Activated CD4-positive, alpha-beta T cell treated with anti-CD3 and anti-CD28 coated beads, Interleukin-2, amount 50 U/mL, for 1 hour (primary cell): Measurements from ENCODE around the gene GRIN1.

Source experiments
- DNase-seq: peaks from one replicate; pipeline ENCODE4 v3.0.0-alpha.2; 2020

GRIN1 gene

DNA sequence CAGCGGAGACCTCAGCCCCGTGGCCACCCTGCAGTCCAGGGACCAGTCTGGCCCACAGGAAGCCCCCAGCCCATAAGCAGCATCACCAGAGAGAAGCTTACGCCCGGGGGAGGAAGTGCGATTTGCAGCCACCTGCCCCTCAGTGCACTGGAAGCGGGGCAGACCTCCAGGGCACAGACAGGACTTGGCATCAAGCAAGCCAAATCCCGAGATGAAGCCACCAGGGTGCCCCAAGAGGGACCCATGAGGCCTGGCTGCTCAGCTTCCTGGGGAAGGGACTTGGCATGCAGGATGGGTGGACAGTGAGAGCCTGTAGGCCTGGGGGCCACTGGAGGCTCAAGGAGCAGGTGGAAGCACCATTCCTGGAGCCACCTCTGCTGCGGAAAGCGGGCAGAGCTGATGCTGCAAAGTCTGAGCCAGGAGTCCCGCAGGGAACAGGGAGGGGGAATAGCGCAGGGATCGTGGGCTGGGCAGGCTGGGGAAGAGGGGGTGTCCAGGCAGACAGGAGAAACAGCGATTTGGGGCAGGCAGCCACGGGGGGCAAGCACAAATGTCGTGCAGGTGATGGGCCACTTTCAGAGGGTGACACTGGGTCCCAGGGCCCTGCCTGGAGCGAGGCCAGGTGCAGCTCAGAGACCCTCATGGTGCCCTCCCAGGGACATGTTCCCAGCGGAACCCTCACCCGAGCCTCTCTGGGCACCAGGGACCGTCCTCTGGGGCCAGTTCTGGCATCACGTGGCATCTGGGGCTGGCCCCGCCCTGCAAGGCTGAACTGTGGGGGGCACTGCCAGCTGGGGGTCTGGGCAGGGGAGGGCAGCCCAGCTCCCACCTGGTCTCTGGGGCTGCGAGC lies 27.7 kb downstream of the GRIN1 start:
- no peak for DNase-seq

DNA sequence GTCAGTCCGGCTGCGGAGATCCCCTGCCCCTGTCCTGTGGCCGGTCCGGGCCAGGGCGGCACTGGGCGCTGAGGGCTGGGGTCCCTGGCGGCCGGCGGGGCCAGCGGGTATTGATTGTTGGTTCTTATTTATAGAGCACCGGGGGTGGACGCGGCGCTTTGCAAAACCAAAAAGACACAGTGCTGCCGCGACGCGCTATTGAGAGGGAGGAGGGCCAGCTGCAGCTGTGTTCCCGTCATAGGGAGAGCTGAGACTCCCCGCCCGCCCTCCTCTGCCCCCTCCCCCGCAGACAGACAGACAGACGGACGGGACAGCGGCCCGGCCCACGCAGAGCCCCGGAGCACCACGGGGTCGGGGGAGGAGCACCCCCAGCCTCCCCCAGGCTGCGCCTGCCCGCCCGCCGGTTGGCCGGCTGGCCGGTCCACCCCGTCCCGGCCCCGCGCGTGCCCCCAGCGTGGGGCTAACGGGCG lies 28.4 kb downstream of the GRIN1 start:
- DNase-seq = no peak

DNA sequence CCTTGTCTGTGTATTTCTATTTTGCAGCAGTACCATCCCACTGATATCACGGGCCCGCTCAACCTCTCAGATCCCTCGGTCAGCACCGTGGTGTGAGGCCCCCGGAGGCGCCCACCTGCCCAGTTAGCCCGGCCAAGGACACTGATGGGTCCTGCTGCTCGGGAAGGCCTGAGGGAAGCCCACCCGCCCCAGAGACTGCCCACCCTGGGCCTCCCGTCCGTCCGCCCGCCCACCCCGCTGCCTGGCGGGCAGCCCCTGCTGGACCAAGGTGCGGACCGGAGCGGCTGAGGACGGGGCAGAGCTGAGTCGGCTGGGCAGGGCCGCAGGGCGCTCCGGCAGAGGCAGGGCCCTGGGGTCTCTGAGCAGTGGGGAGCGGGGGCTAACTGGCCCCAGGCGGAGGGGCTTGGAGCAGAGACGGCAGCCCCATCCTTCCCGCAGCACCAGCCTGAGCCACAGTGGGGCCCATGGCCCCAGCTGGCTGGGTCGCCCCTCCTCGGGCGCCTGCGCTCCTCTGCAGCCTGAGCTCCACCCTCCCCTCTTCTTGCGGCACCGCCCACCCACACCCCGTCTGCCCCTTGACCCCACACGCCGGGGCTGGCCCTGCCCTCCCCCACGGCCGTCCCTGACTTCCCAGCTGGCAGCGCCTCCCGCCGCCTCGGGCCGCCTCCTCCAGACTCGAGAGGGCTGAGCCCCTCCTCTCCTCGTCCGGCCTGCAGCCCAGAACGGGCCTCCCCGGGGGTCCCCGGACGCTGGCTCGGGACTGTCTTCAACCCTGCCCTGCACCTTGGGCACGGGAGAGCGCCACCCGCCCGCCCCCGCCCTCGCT lies 29.0 kb downstream of the GRIN1 start:
- DNase-seq = no peak

DNA sequence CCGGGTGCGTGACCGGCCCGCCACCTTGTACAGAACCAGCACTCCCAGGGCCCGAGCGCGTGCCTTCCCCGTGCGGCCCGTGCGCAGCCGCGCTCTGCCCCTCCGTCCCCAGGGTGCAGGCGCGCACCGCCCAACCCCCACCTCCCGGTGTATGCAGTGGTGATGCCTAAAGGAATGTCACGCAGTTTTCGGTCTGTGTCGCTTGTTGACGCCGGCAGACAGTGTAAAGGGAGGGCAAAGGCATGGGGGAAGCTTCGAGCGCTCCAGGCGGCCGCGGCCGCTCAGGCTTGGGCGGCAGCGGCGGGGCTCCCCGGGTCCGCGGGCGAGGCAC lies 29.6 kb downstream of the GRIN1 start:
- no peak for DNase-seq

DNA sequence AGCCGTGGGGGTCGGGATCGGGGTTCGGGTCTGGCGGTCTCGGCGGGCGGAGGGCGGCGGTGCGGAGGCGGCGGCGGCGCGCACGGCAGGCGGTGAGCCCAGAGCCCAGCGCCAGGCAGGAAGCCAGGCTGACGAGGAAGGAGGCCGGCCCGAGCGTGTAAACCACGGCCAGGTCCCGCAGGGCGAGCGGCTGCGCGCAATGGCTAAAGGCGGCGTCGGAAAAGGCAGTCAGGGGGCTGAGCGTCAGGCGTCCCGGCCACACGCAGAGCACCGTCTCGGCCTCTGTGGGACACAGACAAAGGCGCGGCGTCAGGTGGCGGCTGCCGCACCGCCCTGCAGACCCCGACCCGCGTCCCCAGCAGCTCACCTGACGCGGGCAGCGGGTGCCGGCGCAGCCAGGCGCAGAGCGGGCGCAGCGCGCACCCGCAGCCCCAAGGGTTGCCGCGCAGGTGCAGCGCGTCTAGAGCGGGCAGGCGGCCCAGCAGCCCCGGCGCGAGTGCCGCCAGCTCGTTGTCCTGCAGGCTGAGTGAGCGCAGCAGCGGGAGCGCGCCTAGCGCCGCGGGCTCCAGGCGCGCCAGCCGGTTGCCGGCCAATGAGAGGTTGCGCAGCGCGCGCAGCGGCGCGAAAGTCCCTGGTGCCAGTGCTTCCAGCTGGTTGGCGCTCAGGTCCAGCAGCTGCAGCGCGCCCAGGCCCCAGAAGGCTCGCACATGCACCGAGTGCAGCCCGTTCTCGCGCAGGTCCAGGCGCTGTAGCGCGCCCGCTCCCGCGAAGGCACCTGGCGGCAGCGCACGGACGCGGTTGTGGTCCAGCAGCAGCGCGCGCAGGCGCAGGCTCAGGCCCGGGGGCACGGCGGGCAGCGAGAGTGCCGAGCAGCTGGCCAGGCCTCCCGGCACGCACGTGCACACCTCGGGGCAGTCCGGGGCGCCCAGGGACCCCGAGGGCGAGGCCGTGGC lies 30.2 kb downstream of the GRIN1 start:
- DNase-seq = no peak

DNA sequence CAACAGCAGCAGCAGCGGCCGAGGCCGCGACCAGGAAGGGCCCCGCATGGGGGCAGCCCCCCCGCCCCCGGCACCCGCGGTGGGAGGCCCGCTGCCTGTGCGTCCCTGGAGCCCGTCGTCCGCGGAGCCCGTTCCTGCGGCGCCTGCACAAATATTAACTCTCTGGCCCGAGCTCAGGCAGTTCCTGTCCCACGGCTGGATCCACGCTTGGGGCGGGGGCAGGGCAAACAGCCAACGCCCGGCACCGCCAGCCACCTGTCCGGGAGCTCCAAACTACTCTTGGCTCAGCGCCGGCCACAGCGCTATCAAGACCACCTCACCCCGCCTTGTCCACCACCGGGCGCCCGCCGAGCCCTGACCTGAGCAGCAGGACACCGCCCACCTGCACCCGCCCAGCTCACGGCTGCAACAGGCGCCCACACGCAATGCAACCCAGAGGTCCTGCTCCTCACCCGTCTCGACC lies 31.0 kb downstream of the GRIN1 start, which contains the start of gene LRRC26:
TSS of gene LRRC26 (minus strand) at position 156 of the 463 bp plus-strand sequence. CDS start at position 48, 108 bp downstream.
- DNase-seq = no peak

DNA sequence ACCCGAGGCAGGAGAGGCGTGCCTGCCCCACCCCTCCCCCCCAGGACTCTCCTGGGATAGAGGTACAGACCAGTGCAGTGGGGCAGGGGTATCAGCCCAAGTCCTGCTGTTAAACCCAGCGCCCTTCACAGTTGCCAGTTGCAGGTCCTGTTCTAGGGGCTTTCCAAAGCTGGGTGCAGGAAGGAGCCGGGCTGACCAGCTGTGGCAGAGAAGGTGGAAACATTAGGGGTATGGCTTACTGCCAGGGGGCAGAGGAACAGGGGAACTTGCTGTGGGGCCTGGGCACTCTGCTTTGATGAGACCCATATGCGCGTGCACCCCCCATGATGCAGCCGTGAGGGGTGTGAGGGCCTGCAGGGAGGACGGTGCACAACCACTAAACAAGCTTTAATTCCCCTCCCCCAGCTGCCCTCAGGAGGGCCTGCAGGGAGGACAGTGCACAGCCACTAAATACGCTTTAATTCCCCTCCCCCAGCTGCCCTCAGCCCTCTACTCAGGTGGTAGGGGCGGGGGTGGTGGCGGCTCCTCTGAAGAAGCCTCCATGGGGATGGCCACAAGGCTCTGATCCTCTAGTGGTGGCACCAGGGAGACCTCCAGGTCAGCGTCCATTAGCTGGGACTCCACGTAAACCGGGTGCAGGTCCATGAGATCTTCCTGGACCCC lies 31.7 kb downstream of the GRIN1 start:
- DNase-seq = no peak

DNA sequence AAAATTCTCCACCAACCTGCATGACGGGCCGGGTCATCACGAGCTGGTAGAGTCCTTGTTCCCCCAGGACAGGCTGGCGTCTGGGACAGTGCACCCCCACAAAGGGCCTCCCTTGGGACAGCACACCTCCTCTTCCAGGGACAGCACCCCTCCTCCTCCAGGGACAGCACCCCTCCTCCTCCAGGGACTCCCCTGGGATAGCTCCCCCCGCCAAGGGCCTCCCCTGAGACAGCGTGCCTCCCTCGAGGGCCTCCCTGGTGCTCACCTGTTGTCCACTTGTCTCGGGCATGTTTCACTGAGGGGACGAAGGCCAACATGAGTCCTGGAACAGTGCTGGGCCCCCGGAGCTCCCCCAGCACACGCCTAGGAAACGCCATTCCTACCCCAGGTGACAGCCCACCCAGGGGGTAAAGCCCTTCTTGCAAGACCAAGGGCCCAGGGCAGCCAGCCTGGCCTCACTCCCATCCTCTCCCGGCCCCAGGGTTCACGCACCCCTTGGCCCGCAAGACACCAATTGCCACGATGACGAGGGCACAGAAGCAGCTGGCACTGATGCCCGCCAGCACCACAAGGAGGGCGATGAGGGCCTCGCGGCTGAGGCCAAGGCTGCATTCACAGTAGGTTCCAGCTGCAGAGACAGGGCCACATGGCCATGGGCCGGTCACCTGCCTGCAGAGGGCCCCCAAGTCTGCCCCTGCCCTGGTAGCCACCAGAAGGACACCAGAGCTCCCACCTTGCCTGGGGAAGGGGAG lies 32.4 kb downstream of the GRIN1 start:
- no peak for DNase-seq

DNA sequence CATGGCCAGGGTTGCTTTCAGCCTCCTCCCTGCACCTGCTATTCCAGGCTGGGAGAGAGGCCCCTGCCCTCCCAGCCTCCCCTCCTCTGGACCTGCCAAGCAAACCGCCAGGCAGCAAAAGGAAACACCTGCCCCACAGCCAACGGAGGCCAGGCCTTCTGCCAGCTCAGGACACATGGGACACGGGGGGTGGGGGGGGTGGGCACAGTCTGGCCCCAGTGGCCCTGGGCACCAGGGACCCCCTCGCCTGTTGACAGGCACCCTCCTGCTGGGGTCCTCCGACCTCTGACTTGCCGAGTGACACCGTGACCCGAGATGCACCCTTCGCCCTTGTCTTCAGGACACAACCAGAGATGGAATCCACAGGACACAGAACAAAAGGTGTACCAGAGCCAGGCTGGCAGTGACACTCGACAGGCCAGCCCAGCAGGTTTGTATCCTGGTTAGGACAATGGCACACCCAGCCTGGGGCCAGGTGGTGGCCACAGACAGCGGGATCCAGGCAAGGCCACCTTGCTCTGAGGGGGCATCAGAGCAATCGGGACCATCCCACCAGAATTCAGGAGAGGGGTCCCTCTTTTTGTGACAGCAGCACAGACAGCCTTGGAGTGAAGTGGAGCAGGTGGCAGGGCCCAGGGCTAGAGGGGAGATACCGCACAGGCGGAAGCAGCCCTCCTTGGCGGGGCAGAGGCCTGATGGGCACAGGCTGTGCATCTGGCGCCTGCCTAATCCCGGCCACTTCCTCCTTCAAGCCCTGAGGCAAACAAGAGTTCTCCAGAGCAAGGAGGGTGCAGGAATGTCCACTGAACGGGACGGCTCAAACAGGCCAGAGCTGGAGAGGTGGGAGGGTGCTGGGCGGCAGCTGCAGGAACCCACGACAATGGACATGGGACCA lies 34.2 kb downstream of the GRIN1 start:
- DNase-seq = no peak

DNA sequence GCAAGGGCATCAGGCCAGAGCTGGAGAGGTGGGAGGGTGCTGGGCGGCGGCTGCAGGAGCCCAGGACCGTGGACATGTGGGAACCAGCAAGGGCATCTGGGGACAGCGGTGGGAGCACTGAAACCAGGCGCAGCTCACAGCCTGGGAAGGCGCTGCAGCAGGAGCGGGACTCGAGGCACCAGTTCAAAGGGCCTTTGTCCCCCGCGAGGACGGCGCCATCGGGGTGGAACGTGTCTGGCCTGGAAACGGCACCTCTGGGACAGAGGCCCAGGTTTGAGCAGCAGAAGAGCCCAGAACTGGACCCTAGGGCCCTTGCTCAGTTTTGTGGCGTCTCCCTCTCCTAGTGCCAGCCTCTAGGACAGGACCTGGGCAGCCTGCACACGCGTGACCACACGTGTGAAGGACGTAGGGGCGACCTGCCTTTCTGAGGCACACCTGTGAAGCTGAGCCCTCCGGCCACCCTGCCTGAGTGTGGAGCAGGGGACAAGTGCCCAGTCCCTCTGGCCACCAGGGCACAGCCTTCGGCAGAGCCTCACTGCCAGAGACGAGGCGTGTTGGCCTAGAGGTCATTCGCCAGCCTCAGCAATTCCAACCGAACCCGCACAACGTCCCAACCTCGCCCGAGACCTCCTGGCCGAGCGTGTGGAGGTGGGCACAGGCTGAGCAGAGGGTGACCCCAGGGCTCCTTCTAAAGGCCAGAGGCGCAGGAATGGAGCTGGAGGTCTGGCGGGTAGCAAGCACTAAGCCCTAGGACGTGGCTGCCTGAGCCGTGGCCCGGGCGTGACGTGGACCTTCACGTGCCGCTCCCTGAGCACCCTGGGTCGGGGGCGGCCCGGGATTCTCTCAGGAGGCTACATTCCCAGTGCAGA lies 35.1 kb downstream of the GRIN1 start:
- no peak for DNase-seq

DNA sequence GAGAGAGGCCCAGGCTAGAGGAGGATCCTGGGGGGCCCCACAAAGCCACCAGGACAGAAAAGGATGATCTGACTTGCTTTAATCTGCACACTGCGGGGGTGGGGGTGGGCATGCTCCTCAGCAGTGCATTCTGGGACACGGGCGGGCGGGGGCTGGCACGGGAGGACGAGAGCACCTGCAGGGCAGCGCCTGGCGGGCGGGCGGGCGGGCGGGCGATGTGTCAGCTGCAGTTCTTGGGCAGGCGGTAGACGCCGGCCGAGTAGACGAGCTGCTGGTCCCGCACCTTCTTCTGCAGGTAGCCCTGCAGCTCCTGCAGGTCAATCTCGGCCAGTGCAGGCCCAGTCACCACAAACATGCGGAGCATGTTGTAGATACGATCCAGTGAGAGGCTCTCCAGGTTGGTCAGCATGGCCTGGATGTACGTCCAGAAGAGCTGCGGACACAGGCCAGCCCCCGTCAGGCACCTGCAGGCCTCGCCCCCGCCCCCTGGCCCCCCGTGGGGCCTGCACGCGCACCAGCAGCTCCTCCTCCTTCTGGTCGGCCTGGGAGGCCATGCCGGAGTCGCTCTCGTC lies 35.9 kb downstream of the GRIN1 start:
- no peak for DNase-seq

DNA sequence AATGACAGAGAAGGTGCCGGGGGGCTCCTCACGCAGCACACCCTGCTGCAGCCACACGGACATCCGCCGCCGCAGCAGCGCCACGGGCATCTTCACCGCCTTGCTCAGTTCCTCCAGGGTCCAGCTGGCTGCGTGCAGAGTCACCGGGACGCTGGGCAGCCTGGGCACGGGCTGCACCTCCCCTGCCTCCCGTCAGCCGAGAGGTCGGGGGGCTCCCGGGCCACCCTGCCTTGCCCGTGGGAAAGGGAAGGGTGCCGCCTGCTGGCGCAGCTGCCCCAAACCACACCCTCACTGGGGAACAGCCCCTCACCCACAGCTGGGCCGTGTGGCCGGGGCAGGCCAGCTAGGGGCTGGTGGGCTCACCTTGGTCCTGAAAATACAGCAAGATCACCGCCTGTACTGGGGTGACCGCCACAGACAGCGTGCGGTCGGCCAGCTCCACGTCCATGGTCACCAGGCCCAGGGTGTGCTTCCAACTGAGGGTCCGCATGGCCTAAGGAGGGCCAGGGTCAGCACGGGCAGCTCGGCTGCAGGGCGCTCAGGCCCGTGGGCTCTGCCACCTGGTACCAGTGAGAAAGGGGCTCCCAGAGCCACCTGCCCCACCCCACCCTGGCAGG lies 36.5 kb downstream of the GRIN1 start:
- DNase-seq = no peak

DNA sequence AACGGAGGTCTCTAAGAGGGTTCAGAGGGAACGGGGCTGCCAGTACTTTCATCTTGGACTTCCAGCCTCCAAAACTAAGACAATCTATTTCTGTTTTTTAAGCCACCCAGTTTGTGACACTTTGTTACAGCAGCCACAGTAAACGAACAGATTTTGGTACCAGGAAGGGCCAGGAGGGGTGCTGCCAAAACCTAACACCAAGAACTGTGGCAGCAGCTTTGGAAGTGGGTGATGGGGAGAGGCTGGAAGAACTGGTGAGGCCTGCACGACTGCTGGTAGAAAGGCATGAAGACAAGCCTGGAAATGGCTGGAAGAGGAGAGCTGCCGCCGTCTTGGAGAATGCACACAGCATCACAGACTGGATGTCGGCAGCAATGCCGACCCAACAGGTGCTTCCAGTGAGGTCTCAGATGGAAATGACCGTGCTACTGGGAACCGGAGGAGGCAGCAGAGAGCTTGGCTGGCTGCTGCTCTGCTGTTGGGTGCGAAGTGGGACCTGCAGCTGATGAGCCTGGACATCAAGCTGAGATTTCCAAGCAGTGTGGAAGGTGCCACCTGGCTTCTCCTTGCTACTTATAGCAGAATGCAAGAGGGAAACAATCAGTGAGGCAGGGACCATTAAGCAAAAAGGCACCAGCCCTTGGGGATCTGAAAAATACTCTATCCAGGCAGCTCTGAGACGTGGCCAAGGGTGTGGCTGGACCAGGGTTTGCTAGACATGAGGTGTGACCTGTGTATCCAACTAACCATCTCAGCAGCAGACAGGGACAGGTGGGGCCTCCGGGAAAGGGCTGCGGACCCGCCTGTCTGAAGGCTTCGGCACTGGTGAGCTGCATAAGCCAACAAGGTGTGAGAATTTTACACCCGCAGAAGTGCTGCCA lies 37.6 kb downstream of the GRIN1 start:
- DNase-seq = no peak

DNA sequence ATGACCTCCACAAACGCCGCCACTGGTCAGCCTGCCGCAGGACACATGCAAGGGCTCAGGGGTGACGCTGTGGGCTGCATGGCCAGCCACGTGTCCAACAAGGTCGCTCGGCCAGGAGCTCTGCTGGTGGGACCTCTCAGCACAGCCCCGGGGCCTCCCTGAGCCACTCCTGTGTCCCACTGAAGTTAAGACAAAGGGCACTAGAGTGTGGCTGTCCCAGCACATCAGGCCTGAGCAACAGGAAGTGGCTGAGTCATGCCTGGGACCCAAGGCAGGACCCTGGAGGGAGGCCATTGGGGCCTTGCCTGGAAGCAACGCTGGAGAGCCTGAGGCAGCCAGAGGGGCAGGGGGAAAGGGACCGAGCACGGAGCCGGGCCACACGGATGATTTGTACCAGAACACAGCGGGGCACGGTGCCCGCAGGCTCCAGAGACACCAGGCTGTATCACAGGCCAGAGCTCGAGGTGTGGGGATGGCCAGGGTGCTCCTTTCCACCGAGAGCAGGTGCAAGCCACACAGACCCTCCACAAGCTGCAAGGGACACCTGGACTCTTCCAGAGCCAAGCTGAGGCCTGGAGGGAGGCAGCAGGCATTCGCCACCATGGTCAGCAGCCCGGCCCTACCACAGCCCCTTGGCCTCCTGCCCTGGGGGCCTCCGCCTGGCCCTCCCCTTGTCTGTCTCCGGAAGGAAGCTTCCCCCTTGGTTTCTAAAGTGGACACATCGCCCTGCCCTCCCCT lies 39.4 kb downstream of the GRIN1 start:
- DNase-seq = no peak

DNA sequence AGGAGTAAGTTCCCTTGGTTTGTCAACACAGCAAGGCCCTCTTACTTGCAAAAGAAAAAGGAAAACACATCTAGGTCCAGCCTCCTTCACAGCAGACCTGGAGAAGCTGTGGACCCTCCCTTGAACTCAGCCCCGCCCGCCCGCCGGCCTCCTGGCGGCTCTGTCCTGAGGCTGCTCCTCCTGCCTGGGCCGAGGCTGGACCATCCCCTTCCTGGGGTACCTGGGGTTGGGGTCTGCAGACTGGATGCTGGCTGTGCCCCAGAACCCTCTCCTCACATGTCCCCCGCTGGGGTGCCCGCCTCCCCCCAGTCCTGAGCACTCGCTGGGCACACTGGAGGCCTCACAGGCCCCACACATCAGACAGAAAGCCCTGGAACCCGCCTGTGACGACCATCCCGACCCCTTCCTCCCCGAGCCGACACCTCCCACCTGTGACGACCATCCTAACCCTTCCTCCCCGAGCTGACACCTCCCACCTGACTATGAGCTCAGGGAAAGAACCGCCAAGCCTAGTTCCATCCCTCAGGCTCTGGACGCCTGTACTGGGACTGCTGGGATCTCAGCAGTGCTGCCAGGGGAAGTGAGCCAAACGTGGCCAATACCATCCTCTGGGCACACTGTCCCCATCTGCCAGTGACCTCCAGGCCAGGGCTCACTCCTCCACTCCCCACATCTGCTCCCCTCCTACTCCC lies 40.1 kb downstream of the GRIN1 start:
- DNase-seq = no peak

DNA sequence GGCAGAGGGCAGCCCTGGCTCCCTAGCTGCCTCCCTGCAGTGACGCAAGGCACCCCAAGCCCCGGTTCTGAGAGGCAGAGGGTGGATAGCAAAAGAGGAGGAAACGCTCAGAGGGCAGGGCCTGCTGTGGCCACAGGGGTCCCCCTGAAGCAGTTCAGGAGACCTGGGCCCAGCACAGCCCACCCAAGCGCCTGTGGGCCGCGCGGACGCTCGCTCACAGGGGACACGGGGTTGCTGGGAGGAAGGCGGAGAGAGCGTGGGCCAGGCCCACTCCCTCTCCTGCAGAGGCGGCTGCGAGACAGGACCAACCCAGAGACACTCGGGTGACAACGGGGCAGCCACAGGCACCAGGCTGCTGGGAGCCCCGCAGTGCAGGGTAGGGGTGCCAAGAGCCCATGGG lies 40.8 kb downstream of the GRIN1 start:
- no peak for DNase-seq
